SK-N-SH (cell line): ENCODE measurements around the gene NFASC. TPM values are rescaled to one million over a fixed set of nuclear protein-coding genes. Genes with fewer than 3 reads are reported as not detected.

ENCODE experiments used
- CTCF ChIA-PET: fragments of 300-600, 350-600 bp; formaldehyde crosslinking; extraction: SDS; loops from one replicate; lab custom pipeline; 2021; lab: Yijun Ruan, JAX
- POLR2A ChIA-PET: fragments of 350-600 bp; sonication (Branson Sonifier 250); formaldehyde crosslinking; extraction: SDS; loops from one replicate; lab custom pipeline; 2020; ENCODE audit warnings: antibody characterized with exemption, inconsistent platforms; lab: Yijun Ruan, JAX
- DNase-seq: peaks from one replicate; pipeline ENCODE4 v3.0.0; 2012
- H2AFZ ChIP-seq: fragments of 200-600 bp; sonication (generic); 2 replicates; pipeline ENCODE4 v1.8.1; 2016; ENCODE audit warnings: antibody characterized with exemption, mild to moderate bottlenecking, low read depth
- H3F3A ChIP-seq: fragments of 200-600 bp; sonication (generic); replicated peaks from 2 replicates; pipeline ENCODE3; 2016; ENCODE audit warnings: antibody characterized with exemption, mild to moderate bottlenecking; ENCODE audit not compliant: insufficient read depth
- H3K27ac ChIP-seq, 2 experiments: fragments of 200-500 bp in 1 of 2; fragments of 200-600 bp in 1 of 2; sonication (Bioruptor generic) in 1 of 2; sonication (generic), shearing (Covaris generic) in 1 of 2; 2 replicates each; pipeline versions ENCODE4 v1.5.1 to v1.6.1; 2014 to 2016; ENCODE audit warnings: low read depth in 2 of 2, inconsistent platforms in 1 of 2, low read length in 1 of 2, mild to moderate bottlenecking in 1 of 2, mixed read lengths in 1 of 2
- H3K27me3 ChIP-seq: fragments of 200-600 bp; sonication (generic), shearing (Covaris generic); 2 replicates; pipeline ENCODE4 v1.6.1; 2016; ENCODE audit warnings: mixed run types; ENCODE audit not compliant: insufficient read depth
- H3K36me3 ChIP-seq, 2 experiments: fragments of 200-500 bp in 1 of 2; fragments of 200-600 bp in 1 of 2; sonication (Bioruptor generic) in 1 of 2; sonication (generic) in 1 of 2; replicated peaks in 1 of 2; 2 replicates each; pipeline versions ENCODE3 to v1.5.1; 2014 to 2016; ENCODE audit warnings: low read length in 1 of 2, mild to moderate bottlenecking in 1 of 2; ENCODE audit not compliant: insufficient read depth in 2 of 2, control insufficient read depth in 1 of 2
- H3K4me1 ChIP-seq, 2 experiments: fragments of 200-500 bp in 1 of 2; fragments of 200-600 bp in 1 of 2; sonication (Bioruptor generic) in 1 of 2; sonication (generic), shearing (Covaris generic) in 1 of 2; 2 replicates each; pipeline versions ENCODE4 v1.5.1 to v1.6.1; 2014 to 2016; ENCODE audit warnings: low read depth in 1 of 2, low read length in 1 of 2, mixed run types in 1 of 2; ENCODE audit not compliant: insufficient read depth in 2 of 2, control insufficient read depth in 1 of 2
- H3K4me2 ChIP-seq: fragments of 200-600 bp; sonication (generic), shearing (Covaris generic); 2 replicates; pipeline ENCODE4 v1.6.1; 2017; ENCODE audit warnings: mixed run types
- H3K4me3 ChIP-seq, 2 experiments: fragments of 200-500 bp in 1 of 2; fragments of 200-600 bp in 1 of 2; sonication (Bioruptor generic) in 1 of 2; sonication (generic), shearing (Covaris generic) in 1 of 2; 2 replicates each; pipeline versions ENCODE4 v1.5.1 to v1.8.1; 2014 to 2016; ENCODE audit warnings: low read depth in 2 of 2, inconsistent platforms in 1 of 2, low read length in 1 of 2, mild to moderate bottlenecking in 1 of 2, mixed read lengths in 1 of 2, moderate library complexity in 1 of 2
- H3K79me2 ChIP-seq: fragments of 200-600 bp; sonication (generic); 2 replicates; pipeline ENCODE4 v1.8.1; 2017; ENCODE audit warnings: mild to moderate bottlenecking; ENCODE audit not compliant: insufficient read depth
- H3K9ac ChIP-seq: fragments of 200-600 bp; sonication (generic); 2 replicates; pipeline ENCODE4 v1.6.1; 2017; ENCODE audit warnings: mixed run types
- H3K9me2 ChIP-seq: fragments of 200-600 bp; sonication (generic); 2 replicates; pipeline ENCODE4 v1.6.1; 2017; ENCODE audit warnings: mixed run types
- H3K9me3 ChIP-seq: fragments of 200-600 bp; sonication (generic); 2 replicates; pipeline ENCODE4 v1.6.1; 2017; ENCODE audit warnings: mixed run types, mild to moderate bottlenecking, moderate library complexity
- H4K20me1 ChIP-seq: fragments of 200-600 bp; sonication (generic); 2 replicates; pipeline ENCODE4 v1.6.1; 2017; ENCODE audit warnings: mild to moderate bottlenecking, mixed run types; ENCODE audit not compliant: insufficient read depth
- CHD2 ChIP-seq: fragments of 150-350 bp; IDR thresholded peaks from 2 replicates; pipeline ENCODE4 v1.6.1; 2018; ENCODE audit warnings: low read length; ENCODE audit not compliant: partially characterized antibody
- ELF1 ChIP-seq: IDR thresholded peaks from 2 replicates; pipeline ENCODE4 v1.4.0; 2012
- FOXM1 ChIP-seq: IDR thresholded peaks from 2 replicates; pipeline ENCODE4 v1.4.0; 2012; ENCODE audit warnings: low read depth, mild to moderate bottlenecking
- GABPA ChIP-seq: IDR thresholded peaks from 2 replicates; pipeline ENCODE4 v1.4.0; 2012; ENCODE audit warnings: low read depth, mild to moderate bottlenecking
- GATA2 ChIP-seq: sonication (generic); formaldehyde crosslinking; IDR thresholded peaks from 2 replicates; pipeline ENCODE4 v1.5.0; 2020; ENCODE audit warnings: mild to moderate bottlenecking, missing genetic modification reagents
- MXI1 ChIP-seq: IDR thresholded peaks from 2 replicates; pipeline ENCODE4 v1.6.1; 2012; ENCODE audit warnings: mild to moderate bottlenecking, low read depth, low read length, improper control_type of control experiment
- NFIC ChIP-seq: IDR thresholded peaks from 2 replicates; pipeline ENCODE4 v1.4.0; 2012; ENCODE audit warnings: borderline replicate concordance
- PBX3 ChIP-seq: IDR thresholded peaks from 2 replicates; pipeline ENCODE4; 2012
- RAD21 ChIP-seq: IDR thresholded peaks from 2 replicates; pipeline ENCODE4 v1.6.1; 2012; ENCODE audit warnings: mild to moderate bottlenecking, low read length
- RCOR1 ChIP-seq: fragments of 150-350 bp; IDR thresholded peaks from 2 replicates; pipeline ENCODE4 v1.6.1; 2017; ENCODE audit warnings: antibody characterized with exemption, low read length
- RFX5 ChIP-seq: IDR thresholded peaks from 2 replicates; pipeline ENCODE4 v1.6.1; 2012; ENCODE audit warnings: mild to moderate bottlenecking, improper control_type of control experiment, low read length
- SMC3 ChIP-seq: IDR thresholded peaks from 2 replicates; pipeline ENCODE4 v1.6.1; 2012; ENCODE audit warnings: low read depth, low read length, improper control_type of control experiment
- TAF1 ChIP-seq: IDR thresholded peaks from 2 replicates; pipeline ENCODE4 v1.6.1; 2012; ENCODE audit warnings: low read depth, mild to moderate bottlenecking, low read length, moderate library complexity, borderline replicate concordance
- YY1 ChIP-seq: IDR thresholded peaks from 2 replicates; pipeline ENCODE4 v1.4.0; 2012; ENCODE audit warnings: low read depth, mild to moderate bottlenecking
- WGBS: methylation state at CpG from one replicate; pipeline ENCODE4 v1.1.6; 2017; ENCODE audit warnings: low lambda C conversion rate; 5-methylcytosine and 5-hydroxymethylcytosine counted together
- polyA plus RNA-seq, 3 experiments: library from polyadenylated mRNA; depleted of rRNA; stranded (reverse); fragments of >200 nt; gene quantifications; 2 replicates each; pipeline ENCODE4 v1.2.3, GENCODE V29; 2012
- TF ChIP-seq, protein P1 (sequence below): IDR thresholded peaks from 2 replicates; pipeline ENCODE4 v1.6.1; 2012; ENCODE audit warnings: mild to moderate bottlenecking, low read depth, low read length, moderate library complexity
- TF ChIP-seq, protein P2 (sequence below): IDR thresholded peaks from 2 replicates; pipeline ENCODE4 v1.4.0; 2012; ENCODE audit warnings: low read depth, borderline replicate concordance
- TF ChIP-seq, protein P3 (sequence below): fragments of 200-600 bp; sonication (generic); IDR thresholded peaks from 2 replicates; pipeline ENCODE4 v1.6.1; 2017; ENCODE audit warnings: antibody characterized with exemption, mild to moderate bottlenecking, moderate library complexity

NFASC gene
- polyA plus RNA-seq, 1 of the 3 experiments (the other 2 are of a cell fraction): 6.0 TPM

DNA sequence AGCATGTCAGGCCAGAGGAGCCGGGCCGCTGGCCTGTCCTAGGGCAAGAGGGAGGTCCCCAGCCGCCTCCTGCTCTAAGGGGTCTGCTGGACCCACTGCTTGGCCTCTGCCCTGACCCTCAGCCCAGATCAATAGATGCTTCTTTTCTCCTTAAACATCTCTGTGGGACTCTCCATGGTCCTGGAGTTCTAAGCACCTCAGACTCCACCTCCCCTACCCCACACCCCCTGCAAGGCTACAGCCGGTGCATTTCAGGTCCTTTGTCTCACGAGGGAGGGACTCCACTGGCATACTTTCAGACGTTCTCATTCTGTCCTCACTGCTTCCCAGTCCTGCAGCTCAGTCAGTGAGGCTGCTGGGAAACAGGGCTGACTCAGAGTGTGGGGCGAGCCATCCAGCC is 183.4 kb downstream of the NFASC start:
- Histone ChIP-seq H3K79me2 (no peaks in the 10 kb centered on the region), H3K27ac (no peak overlapping the region), H3K9ac (no peak overlapping the region), H3K27me3 (peaks cover 7% of the 10 kb centered on the region), H4K20me1 (no peaks in the 10 kb centered on the region), H3K4me3 (no peak overlapping the region), H3K4me1 (no peaks in the 10 kb centered on the region; a peak in 1 of 4 replicates), H3K9me3 (no peaks in the 10 kb centered on the region), H2AFZ (no peak overlapping the region), H3K4me2 (no peak overlapping the region), H3K9me2 (no peaks in the 10 kb centered on the region)
- 28% methylated on average over 5 of the region's 7 CpGs for WGBS
- POLR2A ChIA-PET: no interaction called here
- no peak for DNase-seq
- TF ChIP-seq, protein P1, sequence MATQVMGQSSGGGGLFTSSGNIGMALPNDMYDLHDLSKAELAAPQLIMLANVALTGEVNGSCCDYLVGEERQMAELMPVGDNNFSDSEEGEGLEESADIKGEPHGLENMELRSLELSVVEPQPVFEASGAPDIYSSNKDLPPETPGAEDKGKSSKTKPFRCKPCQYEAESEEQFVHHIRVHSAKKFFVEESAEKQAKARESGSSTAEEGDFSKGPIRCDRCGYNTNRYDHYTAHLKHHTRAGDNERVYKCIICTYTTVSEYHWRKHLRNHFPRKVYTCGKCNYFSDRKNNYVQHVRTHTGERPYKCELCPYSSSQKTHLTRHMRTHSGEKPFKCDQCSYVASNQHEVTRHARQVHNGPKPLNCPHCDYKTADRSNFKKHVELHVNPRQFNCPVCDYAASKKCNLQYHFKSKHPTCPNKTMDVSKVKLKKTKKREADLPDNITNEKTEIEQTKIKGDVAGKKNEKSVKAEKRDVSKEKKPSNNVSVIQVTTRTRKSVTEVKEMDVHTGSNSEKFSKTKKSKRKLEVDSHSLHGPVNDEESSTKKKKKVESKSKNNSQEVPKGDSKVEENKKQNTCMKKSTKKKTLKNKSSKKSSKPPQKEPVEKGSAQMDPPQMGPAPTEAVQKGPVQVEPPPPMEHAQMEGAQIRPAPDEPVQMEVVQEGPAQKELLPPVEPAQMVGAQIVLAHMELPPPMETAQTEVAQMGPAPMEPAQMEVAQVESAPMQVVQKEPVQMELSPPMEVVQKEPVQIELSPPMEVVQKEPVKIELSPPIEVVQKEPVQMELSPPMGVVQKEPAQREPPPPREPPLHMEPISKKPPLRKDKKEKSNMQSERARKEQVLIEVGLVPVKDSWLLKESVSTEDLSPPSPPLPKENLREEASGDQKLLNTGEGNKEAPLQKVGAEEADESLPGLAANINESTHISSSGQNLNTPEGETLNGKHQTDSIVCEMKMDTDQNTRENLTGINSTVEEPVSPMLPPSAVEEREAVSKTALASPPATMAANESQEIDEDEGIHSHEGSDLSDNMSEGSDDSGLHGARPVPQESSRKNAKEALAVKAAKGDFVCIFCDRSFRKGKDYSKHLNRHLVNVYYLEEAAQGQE: peak; percentile 63; the same call in 1 of the 2 replicates
- no peak for TF ChIP-seq TAF1
- TF ChIP-seq, all 33 proteins: peak for 1
- Histone ChIP-seq H3F3A (no peaks in the 10 kb centered on the region), H3K36me3 (no peaks in the 10 kb centered on the region)
- CTCF ChIA-PET: interaction anchor here (1.5 to 18.8 kb wide), 4 partner anchors 8 to 247 kb away, joined by 3 to 756 read pairs (median 40); no protein-coding TSS in a partner anchor

GRCh38 chr1:205056188-205056611 is 185.5 kb downstream of the NFASC start:
- Histone ChIP-seq H3K9me2 (no peaks in the 10 kb centered on the region), H3K9ac (no peak overlapping the region), H3K4me3 (no peak overlapping the region), H3K9me3 (no peaks in the 10 kb centered on the region), H4K20me1 (no peaks in the 10 kb centered on the region), H3K4me1 (no peaks in the 10 kb centered on the region), H3K79me2 (no peaks in the 10 kb centered on the region), H3K27ac (no peak overlapping the region), H2AFZ (no peak overlapping the region), H3K27me3 (peaks cover 4% of the 10 kb centered on the region), H3K4me2 (no peak overlapping the region), H3F3A (no peaks in the 10 kb centered on the region), H3K36me3 (no peaks in the 10 kb centered on the region)
- no peak for DNase-seq
- 72% methylated on average over 6 of the region's 13 CpGs for WGBS
- ChIA-PET POLR2A (no interaction called here), CTCF (interaction anchor here (0.9 to 18.8 kb wide), 6 partner anchors 10 to 490 kb away, joined by 3 to 756 read pairs (median 6); no protein-coding TSS in a partner anchor)
- TF ChIP-seq, protein P1: no peak
- TF ChIP-seq PBX3: no peak
- no peak for TF ChIP-seq CHD2
- no peak for TF ChIP-seq RFX5
- TF ChIP-seq ELF1: no peak
- TF ChIP-seq YY1: no peak
- no peak for TF ChIP-seq FOXM1
- TF ChIP-seq RCOR1: no peak
- no peak for TF ChIP-seq NFIC
- no peak for TF ChIP-seq SMC3
- TF ChIP-seq RAD21: no peak
- TF ChIP-seq, protein P2, sequence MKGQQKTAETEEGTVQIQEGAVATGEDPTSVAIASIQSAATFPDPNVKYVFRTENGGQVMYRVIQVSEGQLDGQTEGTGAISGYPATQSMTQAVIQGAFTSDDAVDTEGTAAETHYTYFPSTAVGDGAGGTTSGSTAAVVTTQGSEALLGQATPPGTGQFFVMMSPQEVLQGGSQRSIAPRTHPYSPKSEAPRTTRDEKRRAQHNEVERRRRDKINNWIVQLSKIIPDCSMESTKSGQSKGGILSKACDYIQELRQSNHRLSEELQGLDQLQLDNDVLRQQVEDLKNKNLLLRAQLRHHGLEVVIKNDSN: no peak
- TF ChIP-seq MXI1: no peak
- TF ChIP-seq, protein P3, sequence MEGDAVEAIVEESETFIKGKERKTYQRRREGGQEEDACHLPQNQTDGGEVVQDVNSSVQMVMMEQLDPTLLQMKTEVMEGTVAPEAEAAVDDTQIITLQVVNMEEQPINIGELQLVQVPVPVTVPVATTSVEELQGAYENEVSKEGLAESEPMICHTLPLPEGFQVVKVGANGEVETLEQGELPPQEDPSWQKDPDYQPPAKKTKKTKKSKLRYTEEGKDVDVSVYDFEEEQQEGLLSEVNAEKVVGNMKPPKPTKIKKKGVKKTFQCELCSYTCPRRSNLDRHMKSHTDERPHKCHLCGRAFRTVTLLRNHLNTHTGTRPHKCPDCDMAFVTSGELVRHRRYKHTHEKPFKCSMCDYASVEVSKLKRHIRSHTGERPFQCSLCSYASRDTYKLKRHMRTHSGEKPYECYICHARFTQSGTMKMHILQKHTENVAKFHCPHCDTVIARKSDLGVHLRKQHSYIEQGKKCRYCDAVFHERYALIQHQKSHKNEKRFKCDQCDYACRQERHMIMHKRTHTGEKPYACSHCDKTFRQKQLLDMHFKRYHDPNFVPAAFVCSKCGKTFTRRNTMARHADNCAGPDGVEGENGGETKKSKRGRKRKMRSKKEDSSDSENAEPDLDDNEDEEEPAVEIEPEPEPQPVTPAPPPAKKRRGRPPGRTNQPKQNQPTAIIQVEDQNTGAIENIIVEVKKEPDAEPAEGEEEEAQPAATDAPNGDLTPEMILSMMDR: no peak
- no peak for TF ChIP-seq GABPA
- no peak for TF ChIP-seq TAF1
- no peak for TF ChIP-seq GATA2 (CRISPR knock-in tag)
